Neural progenitor cell (in vitro differentiated cells): ENCODE results near the gene GALM. TPM values are rescaled to one million over a fixed set of nuclear protein-coding genes. Genes with fewer than 3 reads are reported as not detected.
A peak's percentile ranks its signal among the peaks of the same experiment; 100 is the strongest.

Experiments used
- DNase-seq: peaks from one replicate; pipeline ENCODE4 v3.0.0-alpha.2; 2016; ENCODE audit warnings: low spot score
- H2AFZ ChIP-seq: fragments of 200-600 bp; sonication (generic); replicated peaks from 2 replicates; pipeline ENCODE4 v1.6.1; 2016; ENCODE audit warnings: antibody characterized with exemption
- H3F3A ChIP-seq: fragments of 200-600 bp; sonication (generic); 2 replicates; pipeline ENCODE4 v1.6.1; 2016; ENCODE audit warnings: antibody characterized with exemption, low read depth
- H3K27ac ChIP-seq: fragments of 200-600 bp; sonication (generic); 2 replicates; pipeline ENCODE4 v1.5.1; 2016; ENCODE audit warnings: mild to moderate bottlenecking
- H3K27me3 ChIP-seq: fragments of 200-600 bp; sonication (generic); 2 replicates; pipeline ENCODE4 v1.6.1; 2016; ENCODE audit warnings: mild to moderate bottlenecking, moderate library complexity
- H3K36me3 ChIP-seq: fragments of 200-600 bp; sonication (generic); 2 replicates; pipeline ENCODE4 v1.5.1; 2016
- H3K4me1 ChIP-seq: fragments of 200-600 bp; sonication (generic); 2 replicates; pipeline ENCODE4 v1.6.1; 2016; ENCODE audit warnings: mixed run types
- H3K4me2 ChIP-seq: fragments of 200-600 bp; sonication (generic); 2 replicates; pipeline ENCODE4 v1.6.1; 2016
- H3K4me3 ChIP-seq: fragments of 200-600 bp; sonication (generic); 2 replicates; pipeline ENCODE4 v1.5.1; 2016
- H3K79me2 ChIP-seq: fragments of 200-600 bp; sonication (generic); 2 replicates; pipeline ENCODE4 v1.6.1; 2016; ENCODE audit warnings: low read depth
- H3K9ac ChIP-seq: fragments of 200-600 bp; sonication (generic); 2 replicates; pipeline ENCODE4 v1.6.1; 2016
- H3K9me3 ChIP-seq: fragments of 200-600 bp; sonication (generic); 2 replicates; pipeline ENCODE4 v1.5.1; 2016; ENCODE audit warnings: low read depth
- H4K20me1 ChIP-seq: fragments of 200-600 bp; sonication (generic); 2 replicates; pipeline ENCODE4 v1.6.1; 2016; ENCODE audit warnings: low read depth
- H3K27ac Mint-ChIP-seq: 3 replicates; pipeline ENCODE4 v1.8.0; 2021; ENCODE audit warnings: mixed read lengths
- H3K27me3 Mint-ChIP-seq: 2 replicates; pipeline ENCODE4 v1.8.0; 2022; ENCODE audit warnings: low read depth, mild to moderate bottlenecking, inconsistent platforms, moderate library complexity, mixed read lengths; ENCODE audit not compliant: insufficient read depth
- H3K36me3 Mint-ChIP-seq: 3 replicates; pipeline ENCODE4 v1.8.0; 2021; ENCODE audit warnings: mixed read lengths
- H3K4me1 Mint-ChIP-seq: 3 replicates; pipeline ENCODE4 v1.8.0; 2021; ENCODE audit warnings: mixed read lengths
- H3K4me3 Mint-ChIP-seq: 3 replicates; pipeline ENCODE4 v1.8.0; 2021; ENCODE audit warnings: mild to moderate bottlenecking, moderate library complexity, mixed read lengths
- H3K9me3 Mint-ChIP-seq: 3 replicates; pipeline ENCODE4 v1.8.0; 2020; ENCODE audit warnings: mixed read lengths
- EZH2 ChIP-seq: fragments of 200-600 bp; sonication (generic); IDR thresholded peaks from 2 replicates; pipeline ENCODE4 v1.6.1; 2017; ENCODE audit warnings: antibody characterized with exemption, mild to moderate bottlenecking, moderate library complexity
- EZH2phosphoT487 ChIP-seq: fragments of 200-600 bp; sonication (generic); IDR thresholded peaks from 2 replicates; pipeline ENCODE4 v1.6.1; 2017; ENCODE audit warnings: antibody characterized with exemption
- total RNA-seq: library from RNA; depleted of rRNA; stranded (reverse); fragments of >200 nt; gene quantifications from 2 replicates; pipeline ENCODE4 v1.2.3, GENCODE V29; 2015; ENCODE audit warnings: low replicate concordance
- TF ChIP-seq, protein P1 (sequence below): fragments of 200-600 bp; sonication (generic); IDR thresholded peaks from 2 replicates; pipeline ENCODE4 v1.5.1; 2017; ENCODE audit warnings: antibody characterized with exemption, mild to moderate bottlenecking

Gene GALM
- total RNA-seq, 1 donor from 2014 or later, result 7.1 TPM

DNA sequence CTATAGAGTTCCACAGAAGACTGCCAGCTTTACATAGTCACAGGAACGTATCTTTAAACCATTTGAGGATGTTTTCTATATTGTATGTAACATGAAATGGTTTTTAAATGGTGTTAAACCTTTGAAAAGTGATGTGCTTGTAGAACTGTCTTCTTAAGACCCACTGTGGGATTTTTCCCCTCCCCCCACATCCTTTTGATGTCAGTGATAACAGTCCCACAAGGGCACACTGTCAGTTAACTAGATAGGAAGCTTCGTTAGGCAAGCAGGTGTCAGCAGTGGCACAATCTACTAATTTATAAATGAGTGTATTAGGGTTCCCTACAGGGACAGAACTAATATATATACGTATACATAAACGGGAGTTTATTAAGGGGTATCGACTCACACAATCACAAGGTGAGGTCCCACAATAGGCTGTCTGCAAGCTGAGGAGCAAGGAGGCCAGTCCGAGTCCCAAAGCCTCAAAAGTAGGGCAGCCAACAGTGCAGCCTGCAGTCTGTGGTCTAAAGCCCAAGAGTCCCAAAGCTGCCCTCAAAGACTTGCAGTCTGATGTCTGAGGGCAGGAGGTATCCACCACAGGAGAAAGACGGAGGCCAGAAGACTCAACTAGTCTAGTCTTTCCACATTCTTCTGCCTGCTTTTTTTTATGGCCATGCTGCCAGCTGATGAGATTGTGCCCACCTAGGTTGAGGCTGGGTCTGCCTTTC is 39.4 kb upstream of the GALM start:
- H3K36me3 Mint-ChIP-seq, result no peaks in the 10 kb centered on the region
- no peaks in the 10 kb centered on the region for H3K79me2 ChIP-seq
- H3K36me3 ChIP-seq, result no peaks in the 10 kb centered on the region
- no peaks in the 10 kb centered on the region for H3K4me1 Mint-ChIP-seq
- no peaks in the 10 kb centered on the region for H3K9me3 ChIP-seq
- no peaks in the 10 kb centered on the region for H3K27me3 Mint-ChIP-seq
- H2AFZ ChIP-seq, result peak overlapping the region; percentile 26
- H3K4me3 ChIP-seq, result no peak overlapping the region
- TF ChIP-seq EZH2 (no peak), EZH2phosphoT487 (no peak)
- TF ChIP-seq, protein P1, sequence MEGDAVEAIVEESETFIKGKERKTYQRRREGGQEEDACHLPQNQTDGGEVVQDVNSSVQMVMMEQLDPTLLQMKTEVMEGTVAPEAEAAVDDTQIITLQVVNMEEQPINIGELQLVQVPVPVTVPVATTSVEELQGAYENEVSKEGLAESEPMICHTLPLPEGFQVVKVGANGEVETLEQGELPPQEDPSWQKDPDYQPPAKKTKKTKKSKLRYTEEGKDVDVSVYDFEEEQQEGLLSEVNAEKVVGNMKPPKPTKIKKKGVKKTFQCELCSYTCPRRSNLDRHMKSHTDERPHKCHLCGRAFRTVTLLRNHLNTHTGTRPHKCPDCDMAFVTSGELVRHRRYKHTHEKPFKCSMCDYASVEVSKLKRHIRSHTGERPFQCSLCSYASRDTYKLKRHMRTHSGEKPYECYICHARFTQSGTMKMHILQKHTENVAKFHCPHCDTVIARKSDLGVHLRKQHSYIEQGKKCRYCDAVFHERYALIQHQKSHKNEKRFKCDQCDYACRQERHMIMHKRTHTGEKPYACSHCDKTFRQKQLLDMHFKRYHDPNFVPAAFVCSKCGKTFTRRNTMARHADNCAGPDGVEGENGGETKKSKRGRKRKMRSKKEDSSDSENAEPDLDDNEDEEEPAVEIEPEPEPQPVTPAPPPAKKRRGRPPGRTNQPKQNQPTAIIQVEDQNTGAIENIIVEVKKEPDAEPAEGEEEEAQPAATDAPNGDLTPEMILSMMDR, result no peak
- no peak overlapping the region for H3K4me2 ChIP-seq
- H3K4me1 ChIP-seq, result no peaks in the 10 kb centered on the region
- H3K27ac Mint-ChIP-seq, result no peak overlapping the region
- H3K4me3 Mint-ChIP-seq, result no peak overlapping the region
- H3K27ac ChIP-seq, result no peak overlapping the region
- DNase-seq, result no peak
- H3K9ac ChIP-seq, result no peak overlapping the region
- H3K9me3 Mint-ChIP-seq, result peaks cover 2% of the 10 kb centered on the region
- H3F3A ChIP-seq, result no peaks in the 10 kb centered on the region
- no peaks in the 10 kb centered on the region for H3K27me3 ChIP-seq
- no peaks in the 10 kb centered on the region for H4K20me1 ChIP-seq

DNA sequence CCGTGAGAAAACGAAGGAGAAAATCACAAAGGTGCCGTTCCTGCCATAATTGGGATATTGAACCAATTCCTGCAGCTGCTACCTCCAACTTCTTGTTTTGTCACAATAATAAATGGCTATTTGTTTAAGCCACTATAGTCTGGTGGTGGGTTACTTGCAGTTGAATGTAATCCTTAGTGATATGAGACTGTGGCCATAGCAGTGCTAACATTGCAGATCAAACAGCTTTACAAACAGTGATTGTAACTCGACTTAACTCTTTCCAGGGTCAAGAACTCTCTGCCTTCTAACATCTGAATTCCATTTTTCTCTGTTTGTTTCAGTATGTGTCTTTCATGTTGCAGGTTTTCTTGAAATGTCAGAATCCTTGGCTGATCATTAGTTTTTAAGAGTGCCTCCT is 38.5 kb upstream of the GALM start:
- no peaks in the 10 kb centered on the region for H3K4me1 ChIP-seq
- no peaks in the 10 kb centered on the region for H4K20me1 ChIP-seq
- H3K27me3 ChIP-seq, result no peaks in the 10 kb centered on the region
- H3K4me3 ChIP-seq, result no peak overlapping the region
- no peak overlapping the region for H3K27ac Mint-ChIP-seq
- no peak for DNase-seq
- H3K36me3 ChIP-seq, result no peaks in the 10 kb centered on the region
- H3K9me3 Mint-ChIP-seq, result peaks cover 2% of the 10 kb centered on the region
- no peak overlapping the region for H3K4me3 Mint-ChIP-seq
- H2AFZ ChIP-seq, result no peak overlapping the region
- no peaks in the 10 kb centered on the region for H3K4me1 Mint-ChIP-seq
- H3F3A ChIP-seq, result no peaks in the 10 kb centered on the region
- no peaks in the 10 kb centered on the region for H3K9me3 ChIP-seq
- H3K36me3 Mint-ChIP-seq, result no peaks in the 10 kb centered on the region
- H3K4me2 ChIP-seq, result no peak overlapping the region
- TF ChIP-seq EZH2phosphoT487 (no peak), EZH2 (no peak)
- TF ChIP-seq, protein P1, result no peak
- no peak overlapping the region for H3K27ac ChIP-seq
- H3K79me2 ChIP-seq, result no peaks in the 10 kb centered on the region
- no peak overlapping the region for H3K9ac ChIP-seq
- H3K27me3 Mint-ChIP-seq, result no peaks in the 10 kb centered on the region

DNA sequence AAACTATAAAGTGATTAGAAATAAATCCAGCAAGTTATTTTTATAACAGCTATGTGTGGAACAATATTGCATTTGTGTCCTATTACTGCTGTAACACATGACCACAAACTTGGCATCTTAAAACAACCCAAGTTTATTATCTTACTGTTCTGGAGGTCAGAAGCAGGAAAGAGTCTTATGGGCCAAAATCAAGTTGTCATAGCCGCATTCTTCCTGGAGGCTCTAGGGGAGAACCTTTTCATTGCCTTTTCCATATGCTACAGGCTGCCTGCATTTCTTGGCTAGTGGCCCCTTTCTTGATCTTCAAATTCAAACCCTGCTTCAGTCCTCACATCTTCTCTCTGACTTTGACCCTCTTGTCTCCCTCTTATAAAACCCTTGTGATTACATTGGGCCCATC is 36.2 kb upstream of the GALM start:
- H3K4me3 ChIP-seq, result no peak overlapping the region
- no peaks in the 10 kb centered on the region for H3K79me2 ChIP-seq
- Mint-ChIP-seq H3K9me3 (peaks cover 2% of the 10 kb centered on the region), H3K4me1 (no peaks in the 10 kb centered on the region), H3K27ac (no peak overlapping the region), H3K27me3 (no peaks in the 10 kb centered on the region), H3K4me3 (no peak overlapping the region), H3K36me3 (no peaks in the 10 kb centered on the region)
- H3K4me1 ChIP-seq, result no peaks in the 10 kb centered on the region
- H3K27me3 ChIP-seq, result no peaks in the 10 kb centered on the region
- H3K27ac ChIP-seq, result no peak overlapping the region
- no peaks in the 10 kb centered on the region for H3F3A ChIP-seq
- no peaks in the 10 kb centered on the region for H4K20me1 ChIP-seq
- no peak overlapping the region for H2AFZ ChIP-seq
- H3K9me3 ChIP-seq, result peaks cover 4% of the 10 kb centered on the region
- H3K4me2 ChIP-seq, result no peak overlapping the region
- DNase-seq, result no peak
- H3K9ac ChIP-seq, result no peak overlapping the region
- TF ChIP-seq, protein P1, result no peak
- no peaks in the 10 kb centered on the region for H3K36me3 ChIP-seq
